ENCODE data around the gene SCFD2.

DNA sequence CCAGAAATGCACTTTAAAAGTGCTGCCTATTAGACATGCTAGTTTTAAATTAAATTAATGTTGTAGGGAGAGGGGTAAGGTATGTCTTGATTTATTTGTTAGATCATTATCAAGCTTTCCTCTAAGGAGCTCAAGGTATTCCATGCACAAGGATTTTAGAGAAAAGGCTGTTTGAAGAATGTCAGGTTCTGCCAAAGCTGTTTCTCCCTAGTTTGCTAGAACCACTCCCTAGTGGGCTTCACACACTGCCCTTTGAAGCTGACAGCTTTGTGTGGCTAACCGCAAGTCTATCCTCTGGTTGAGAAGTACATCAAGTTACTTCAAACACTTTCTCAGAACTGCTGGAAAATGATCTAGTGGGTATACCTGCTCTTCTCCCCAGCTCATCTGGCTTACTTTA lies 471.4 kb downstream of the SCFD2 start:
- TF ChIP-seq, protein P1, sequence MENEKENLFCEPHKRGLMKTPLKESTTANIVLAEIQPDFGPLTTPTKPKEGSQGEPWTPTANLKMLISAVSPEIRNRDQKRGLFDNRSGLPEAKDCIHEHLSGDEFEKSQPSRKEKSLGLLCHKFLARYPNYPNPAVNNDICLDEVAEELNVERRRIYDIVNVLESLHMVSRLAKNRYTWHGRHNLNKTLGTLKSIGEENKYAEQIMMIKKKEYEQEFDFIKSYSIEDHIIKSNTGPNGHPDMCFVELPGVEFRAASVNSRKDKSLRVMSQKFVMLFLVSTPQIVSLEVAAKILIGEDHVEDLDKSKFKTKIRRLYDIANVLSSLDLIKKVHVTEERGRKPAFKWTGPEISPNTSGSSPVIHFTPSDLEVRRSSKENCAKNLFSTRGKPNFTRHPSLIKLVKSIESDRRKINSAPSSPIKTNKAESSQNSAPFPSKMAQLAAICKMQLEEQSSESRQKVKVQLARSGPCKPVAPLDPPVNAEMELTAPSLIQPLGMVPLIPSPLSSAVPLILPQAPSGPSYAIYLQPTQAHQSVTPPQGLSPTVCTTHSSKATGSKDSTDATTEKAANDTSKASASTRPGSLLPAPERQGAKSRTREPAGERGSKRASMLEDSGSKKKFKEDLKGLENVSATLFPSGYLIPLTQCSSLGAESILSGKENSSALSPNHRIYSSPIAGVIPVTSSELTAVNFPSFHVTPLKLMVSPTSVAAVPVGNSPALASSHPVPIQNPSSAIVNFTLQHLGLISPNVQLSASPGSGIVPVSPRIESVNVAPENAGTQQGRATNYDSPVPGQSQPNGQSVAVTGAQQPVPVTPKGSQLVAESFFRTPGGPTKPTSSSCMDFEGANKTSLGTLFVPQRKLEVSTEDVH (IDR thresholded peaks at IDR 0.05; ENCODE audit: low read depth, partially characterized antibody): no peak
- no peak for TF ChIP-seq GABPA (IDR thresholded peaks at IDR 0.05; ENCODE audit: low read depth)
- TF ChIP-seq POLR2AphosphoS5 (IDR thresholded peaks at IDR 0.05; ENCODE audit: low read length): no peak
- no peak for TF ChIP-seq NR2C2 (IDR thresholded peaks at IDR 0.05; ENCODE audit: borderline replicate concordance, control insufficient read depth, insufficient read length, low read depth)
- TF ChIP-seq TAF1 (IDR thresholded peaks at IDR 0.05; ENCODE audit: borderline replicate concordance, low read depth, low read length): no peak
- no peak for TF ChIP-seq JUND (IDR thresholded peaks at IDR 0.05; ENCODE audit: low read depth, low read length)
- TF ChIP-seq BMI1 (IDR thresholded peaks at IDR 0.05; ENCODE audit: borderline replicate concordance): no peak
- TF ChIP-seq TCF12 (IDR thresholded peaks at IDR 0.05; ENCODE audit: low read depth, low read length): no peak
- TF ChIP-seq, protein P2, sequence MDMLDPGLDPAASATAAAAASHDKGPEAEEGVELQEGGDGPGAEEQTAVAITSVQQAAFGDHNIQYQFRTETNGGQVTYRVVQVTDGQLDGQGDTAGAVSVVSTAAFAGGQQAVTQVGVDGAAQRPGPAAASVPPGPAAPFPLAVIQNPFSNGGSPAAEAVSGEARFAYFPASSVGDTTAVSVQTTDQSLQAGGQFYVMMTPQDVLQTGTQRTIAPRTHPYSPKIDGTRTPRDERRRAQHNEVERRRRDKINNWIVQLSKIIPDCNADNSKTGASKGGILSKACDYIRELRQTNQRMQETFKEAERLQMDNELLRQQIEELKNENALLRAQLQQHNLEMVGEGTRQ (IDR thresholded peaks at IDR 0.05; ENCODE audit: borderline replicate concordance, low read depth, low read length): no peak
- TF ChIP-seq, protein P3, sequence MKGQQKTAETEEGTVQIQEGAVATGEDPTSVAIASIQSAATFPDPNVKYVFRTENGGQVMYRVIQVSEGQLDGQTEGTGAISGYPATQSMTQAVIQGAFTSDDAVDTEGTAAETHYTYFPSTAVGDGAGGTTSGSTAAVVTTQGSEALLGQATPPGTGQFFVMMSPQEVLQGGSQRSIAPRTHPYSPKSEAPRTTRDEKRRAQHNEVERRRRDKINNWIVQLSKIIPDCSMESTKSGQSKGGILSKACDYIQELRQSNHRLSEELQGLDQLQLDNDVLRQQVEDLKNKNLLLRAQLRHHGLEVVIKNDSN (IDR thresholded peaks at IDR 0.05; ENCODE audit: borderline replicate concordance, extremely low read length, insufficient read depth, low read depth, low read length): no peak
